Effector CD8-positive, alpha-beta T cell (primary cell): ENCODE data around the gene GDF2.

ENCODE experiments used
- DNase-seq: peaks from one replicate; lab custom pipeline; 2025; lab: John Stamatoyannopoulos, UW

Gene GDF2

GRCh38 chr10:47291682-47292081 is 30.6 kb upstream of the GDF2 start:
- DNase-seq: no peak

- no peak for DNase-seq
These were observed 28.2 kb upstream of the GDF2 start for GRCh38 chr10:47294057-47294456.

DNA sequence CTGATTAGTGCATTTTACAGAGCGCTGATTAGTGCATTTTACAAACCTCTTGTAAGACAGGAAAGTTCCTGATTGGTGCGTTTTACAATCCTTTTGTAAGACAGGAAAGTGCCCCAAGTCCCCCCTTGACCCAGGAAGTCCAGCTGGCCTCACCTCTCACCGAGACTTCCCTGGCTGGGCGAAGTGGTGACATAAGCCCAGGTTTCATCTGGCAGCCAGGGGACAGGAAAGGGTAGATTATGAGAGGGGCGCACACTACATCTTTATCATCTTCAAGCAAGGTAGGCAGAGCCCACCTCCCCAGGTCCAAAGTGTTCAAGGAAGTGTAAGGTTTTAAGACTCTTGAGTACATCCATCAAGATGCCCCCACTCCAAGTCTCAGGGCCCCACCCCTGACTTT is 27.8 kb upstream of the GDF2 start:
- DNase-seq: no peak

DNA sequence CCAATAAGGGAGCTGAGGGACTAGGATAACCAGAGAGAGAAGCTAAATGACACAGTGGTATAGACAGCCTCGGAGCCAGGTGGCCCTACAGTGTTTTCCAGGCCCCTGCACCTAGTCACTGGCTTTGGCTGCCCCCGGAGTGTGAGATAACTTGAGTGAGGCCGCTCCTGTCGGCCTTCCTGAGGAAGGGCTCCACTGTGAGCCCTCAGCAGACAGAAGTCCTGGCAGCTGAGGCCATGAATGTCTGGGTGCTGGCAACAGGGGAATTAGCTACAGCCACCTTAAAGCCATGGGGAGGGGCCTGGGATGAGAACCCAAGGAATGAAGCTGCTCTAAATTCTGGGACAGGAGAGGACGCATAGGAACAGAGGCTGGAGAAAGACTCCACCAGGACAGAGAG is 26.8 kb upstream of the GDF2 start:
- no peak for DNase-seq

- DNase-seq: no peak
These were observed 25.9 kb upstream of the GDF2 start for GRCh38 chr10:47296156-47296894.

GRCh38 chr10:47296941-47297340 is 25.3 kb upstream of the GDF2 start:
- no peak for DNase-seq

DNA sequence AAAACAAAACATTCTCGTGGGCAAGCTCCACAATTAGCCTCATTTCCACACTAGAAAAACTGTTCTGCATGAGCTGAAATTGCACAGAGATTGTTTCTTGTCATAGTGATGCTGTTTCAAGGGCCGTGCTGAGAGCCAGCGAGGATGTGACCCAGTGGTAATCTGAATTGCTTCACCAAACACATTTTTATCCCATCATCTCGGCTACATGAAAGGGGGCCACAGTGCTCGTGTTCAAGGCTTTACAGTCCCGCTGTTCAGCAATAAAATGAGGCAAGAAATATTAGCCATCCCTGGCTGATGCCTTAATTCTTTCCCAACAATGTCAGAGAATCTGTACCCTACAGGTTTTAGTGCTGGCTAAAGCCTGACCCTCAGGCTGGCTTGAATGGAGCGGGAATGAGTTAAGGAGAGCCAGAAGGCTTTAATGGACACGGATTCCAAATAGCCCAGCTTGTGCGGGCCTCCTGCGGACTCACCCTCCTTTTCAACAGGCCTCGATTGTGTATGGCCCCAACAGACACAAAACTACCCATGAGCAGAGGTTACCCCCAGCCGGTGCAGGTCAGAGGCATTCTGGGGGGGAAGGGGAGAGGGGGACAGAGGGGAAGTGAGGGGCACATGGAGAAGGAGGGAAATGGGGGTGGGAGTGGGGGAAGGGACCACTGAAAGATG is 24.3 kb upstream of the GDF2 start:
- DNase-seq: no peak

GRCh38 chr10:47298715-47299114 is 23.5 kb upstream of the GDF2 start:
- DNase-seq: no peak

- no peak for DNase-seq
These were observed 22.4 kb upstream of the GDF2 start, which contains the start of gene GDF10 for GRCh38 chr10:47299611-47300428. Gene GDF10, plus strand, starts transcription at chr10:47300197. Its CDS starts 455 bp downstream, at chr10:47300652.

- DNase-seq: no peak
These were observed 21.8 kb upstream of the GDF2 start for GRCh38 chr10:47300429-47300931.

- no peak for DNase-seq
These were observed 20.4 kb upstream of the GDF2 start for GRCh38 chr10:47301833-47302232.

DNA sequence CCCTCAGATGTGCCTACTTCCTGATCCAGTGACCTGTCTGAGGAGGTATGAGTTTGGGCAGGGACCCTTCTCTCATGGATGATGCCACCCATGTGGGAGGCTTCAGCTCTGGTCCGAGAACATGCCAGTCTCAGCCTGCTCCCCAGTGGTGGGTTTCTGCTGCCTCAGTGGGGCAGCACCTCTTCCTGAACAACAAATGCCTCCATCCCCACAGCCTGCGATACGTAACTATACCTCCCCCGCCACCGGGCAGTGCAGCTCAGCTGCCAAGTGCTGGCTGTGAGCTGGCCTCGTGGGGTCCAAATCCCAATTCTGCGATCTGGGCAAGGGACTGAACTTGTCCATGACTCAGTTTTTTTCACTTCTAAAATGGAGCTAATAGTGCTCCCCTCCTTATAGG is 19.1 kb upstream of the GDF2 start:
- DNase-seq: no peak

DNA sequence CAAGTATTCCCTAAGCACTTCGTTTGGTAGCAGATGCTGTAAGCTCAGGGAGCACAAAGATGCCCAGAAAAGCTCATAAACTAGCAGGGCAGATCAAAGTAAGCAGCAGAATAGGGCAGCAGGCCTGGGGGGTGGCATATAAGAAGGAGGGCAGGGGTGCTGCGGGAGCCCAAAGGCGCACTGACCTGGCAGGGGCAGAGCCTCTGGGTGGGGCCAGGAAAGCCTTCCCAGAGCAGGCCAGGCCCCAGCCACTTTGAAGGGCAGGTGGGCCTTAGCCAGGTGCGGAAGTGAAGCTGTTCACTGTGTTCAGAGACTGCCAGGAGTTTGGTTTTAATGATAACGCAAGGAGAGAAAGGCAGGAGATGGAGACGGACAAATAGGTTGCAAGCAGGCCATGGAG is 18.4 kb upstream of the GDF2 start:
- no peak for DNase-seq

- DNase-seq: no peak
These were observed 16.7 kb upstream of the GDF2 start for GRCh38 chr10:47305566-47305965.

- no peak for DNase-seq
These were observed 15.7 kb upstream of the GDF2 start for GRCh38 chr10:47306387-47307210.

DNA sequence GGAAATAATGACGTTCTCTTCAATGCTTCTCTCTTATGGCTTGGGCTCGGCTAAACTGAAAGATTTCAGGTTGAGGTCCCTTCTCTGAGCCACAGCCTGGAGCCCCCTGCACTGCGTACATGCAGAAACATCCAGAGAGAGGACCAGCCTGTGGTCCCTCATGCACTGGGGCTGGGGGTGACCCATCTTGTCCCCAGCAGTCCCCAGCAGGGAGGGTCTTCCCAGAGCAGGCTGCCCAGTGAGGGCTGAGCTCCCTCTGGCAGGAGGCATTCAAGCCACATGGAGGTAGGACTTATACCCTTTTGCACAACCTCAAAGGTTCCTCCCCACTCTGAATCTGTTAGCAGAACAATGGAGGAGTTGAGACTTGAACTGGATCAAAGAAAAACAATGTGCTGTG is 14.9 kb upstream of the GDF2 start:
- DNase-seq: no peak

- no peak for DNase-seq
These were observed 13.5 kb upstream of the GDF2 start for GRCh38 chr10:47308775-47309174.

DNA sequence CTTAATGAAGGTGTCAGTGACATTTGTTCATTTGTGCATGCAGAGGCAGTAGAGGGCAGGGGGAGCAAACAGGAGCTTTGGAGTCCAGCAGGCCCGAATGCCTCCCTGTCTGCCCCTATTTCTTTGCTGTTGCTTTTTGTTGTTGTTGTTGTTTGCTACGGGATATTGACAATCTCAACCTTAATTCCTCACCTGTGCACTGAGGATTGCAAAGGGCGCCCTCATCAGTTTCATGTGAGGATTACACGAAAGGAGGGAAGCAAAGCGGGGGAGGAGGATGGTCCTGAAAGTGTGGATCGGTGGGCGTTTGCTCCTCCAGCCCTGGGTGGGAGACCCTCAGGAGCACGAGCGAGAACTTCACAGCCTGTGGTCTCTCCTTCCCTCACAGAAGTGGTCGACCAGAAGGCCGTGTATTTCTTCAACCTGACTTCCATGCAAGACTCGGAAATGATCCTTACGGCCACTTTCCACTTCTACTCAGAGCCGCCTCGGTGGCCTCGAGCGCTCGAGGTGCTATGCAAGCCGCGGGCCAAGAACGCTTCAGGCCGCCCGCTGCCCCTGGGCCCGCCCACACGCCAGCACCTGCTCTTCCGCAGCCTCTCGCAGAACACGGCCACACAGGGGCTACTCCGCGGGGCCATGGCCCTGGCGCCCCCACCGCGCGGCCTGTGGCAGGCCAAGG is 12.7 kb upstream of the GDF2 start:
- DNase-seq: no peak

DNA sequence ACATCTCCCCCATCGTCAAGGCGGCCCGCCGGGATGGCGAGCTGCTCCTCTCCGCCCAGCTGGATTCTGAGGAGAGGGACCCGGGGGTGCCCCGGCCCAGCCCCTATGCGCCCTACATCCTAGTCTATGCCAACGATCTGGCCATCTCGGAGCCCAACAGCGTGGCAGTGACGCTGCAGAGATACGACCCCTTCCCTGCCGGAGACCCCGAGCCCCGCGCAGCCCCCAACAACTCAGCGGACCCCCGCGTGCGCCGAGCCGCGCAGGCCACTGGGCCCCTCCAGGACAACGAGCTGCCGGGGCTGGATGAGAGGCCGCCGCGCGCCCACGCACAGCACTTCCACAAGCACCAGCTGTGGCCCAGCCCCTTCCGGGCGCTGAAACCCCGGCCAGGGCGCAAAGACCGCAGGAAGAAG is 12.2 kb upstream of the GDF2 start:
- DNase-seq: no peak

DNA sequence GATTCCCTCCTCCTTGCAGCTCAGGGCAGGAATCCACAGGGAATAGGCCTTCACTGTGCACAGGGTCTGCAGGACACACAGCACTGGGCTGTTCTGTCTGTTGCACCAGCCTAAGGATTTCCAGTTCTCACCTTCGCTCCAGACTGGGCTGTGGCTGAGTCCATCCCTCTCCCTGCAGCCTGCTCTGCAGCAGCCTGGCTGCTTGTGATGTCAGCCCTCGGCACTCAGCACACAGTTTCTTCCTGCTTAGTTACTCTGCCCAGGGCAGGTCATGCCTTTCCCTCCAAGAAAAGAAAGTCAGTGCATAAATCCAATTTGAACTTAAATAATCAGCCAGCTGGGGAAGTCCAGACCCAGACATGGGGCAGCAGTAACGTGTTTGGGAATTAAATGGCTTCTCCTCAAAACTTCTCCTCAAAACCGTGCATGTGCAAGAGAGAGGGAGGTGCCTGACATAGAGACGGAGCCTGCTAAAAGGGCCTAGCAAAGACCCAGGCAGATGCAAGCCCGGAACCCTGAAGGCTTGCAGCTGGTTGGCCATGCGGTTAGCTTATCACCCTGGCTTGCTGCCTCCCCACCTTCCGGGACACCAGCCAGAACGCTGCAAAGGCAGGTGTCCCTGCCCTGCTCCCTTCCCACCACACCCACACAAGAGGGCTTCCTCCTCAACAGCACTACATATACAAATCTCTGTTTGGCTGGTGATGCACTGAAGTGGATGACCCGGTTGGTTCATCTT is 10.9 kb upstream of the GDF2 start:
- peak; percentile 22 for DNase-seq
